Measurements from ENCODE around the gene ELN. TPM values are rescaled to one million over a fixed set of nuclear protein-coding genes. Genes with fewer than 3 reads are reported as not detected.
A peak's percentile ranks its signal among the peaks of the same experiment; 100 is the strongest.

The ELN gene
- total and polyA plus RNA-seq, 2 experiments from 2014 or later, result 37.7 to 58.1 TPM

GRCh38 chr7:74071121-74071520 lies 43.1 kb downstream of the ELN start:
- no peak for TF ChIP-seq EZH2 (IDR thresholded peaks at IDR 0.05; ENCODE audit: borderline replicate concordance)
- TF ChIP-seq CTCF (IDR thresholded peaks at IDR 0.05; ENCODE audit: poor library complexity), result no peak
- TF ChIP-seq EZH2phosphoT487 (IDR thresholded peaks at IDR 0.05; ENCODE audit: low read depth, severe bottlenecking, unreplicated experiment), result no peak
- no peaks in the 10 kb centered on the region for H3K79me2 ChIP-seq
- no peaks in the 10 kb centered on the region for H4K20me1 ChIP-seq (ENCODE audit: insufficient read depth, poor library complexity, severe bottlenecking)
- no peaks in the 10 kb centered on the region for H3K27me3 ChIP-seq
- H2AFZ ChIP-seq, result no peak overlapping the region
- H3K4me1 ChIP-seq (ENCODE audit: insufficient read depth), result no peaks in the 10 kb centered on the region
- H3K27ac ChIP-seq, result no peak overlapping the region
- H3K9me3 ChIP-seq (ENCODE audit: low read depth), result no peaks in the 10 kb centered on the region
- H3K9me2 ChIP-seq (replicated peaks; ENCODE audit: insufficient read depth), result no peaks in the 10 kb centered on the region
- no peaks in the 10 kb centered on the region for H3K36me3 ChIP-seq (replicated peaks; ENCODE audit: insufficient read depth, low read depth)
- 95% methylated on average over 3 of the region's 3 CpGs for WGBS (ENCODE audit: low lambda C conversion rate, missing lambda C conversion rate)
- no peak overlapping the region for H3K4me3 ChIP-seq
- H3K4me2 ChIP-seq, result no peak overlapping the region
- DNase-seq (ENCODE audit: low spot score), result no peak

- 97% methylated on average over 1 of the region's 1 CpG for WGBS (ENCODE audit: low lambda C conversion rate, missing lambda C conversion rate)
- Histone ChIP-seq H2AFZ (no peak overlapping the region), H3K9me2 (replicated peaks; ENCODE audit: insufficient read depth) (no peaks in the 10 kb centered on the region), H3K79me2 (no peaks in the 10 kb centered on the region), H3K4me1 (ENCODE audit: insufficient read depth) (peaks cover 3% of the 10 kb centered on the region), H3K4me3 (no peak overlapping the region), H3K4me2 (no peak overlapping the region), H3K27me3 (no peaks in the 10 kb centered on the region), H3K9me3 (ENCODE audit: low read depth) (no peaks in the 10 kb centered on the region), H3K36me3 (replicated peaks; ENCODE audit: insufficient read depth, low read depth) (no peaks in the 10 kb centered on the region), H3K27ac (no peak overlapping the region), H4K20me1 (ENCODE audit: insufficient read depth, poor library complexity, severe bottlenecking) (no peaks in the 10 kb centered on the region)
- TF ChIP-seq CTCF (IDR thresholded peaks at IDR 0.05; ENCODE audit: poor library complexity), result no peak
- no peak for TF ChIP-seq EZH2phosphoT487 (IDR thresholded peaks at IDR 0.05; ENCODE audit: low read depth, severe bottlenecking, unreplicated experiment)
- no peak for TF ChIP-seq EZH2 (IDR thresholded peaks at IDR 0.05; ENCODE audit: borderline replicate concordance)
- no peak for DNase-seq (ENCODE audit: low spot score)
These were observed 46.8 kb downstream of the ELN start for GRCh38 chr7:74074770-74075169.

- H3K9me2 ChIP-seq (replicated peaks; ENCODE audit: insufficient read depth), result no peaks in the 10 kb centered on the region
- peak overlapping the region; percentile 56 for H3K27ac ChIP-seq
- no peaks in the 10 kb centered on the region for H3K9me3 ChIP-seq (ENCODE audit: low read depth)
- no peak overlapping the region for H2AFZ ChIP-seq
- 91% methylated on average over 2 of the region's 2 CpGs for WGBS (ENCODE audit: low lambda C conversion rate, missing lambda C conversion rate)
- H3K27me3 ChIP-seq, result no peaks in the 10 kb centered on the region
- H3K36me3 ChIP-seq (replicated peaks; ENCODE audit: insufficient read depth, low read depth), result no peaks in the 10 kb centered on the region
- H4K20me1 ChIP-seq (ENCODE audit: insufficient read depth, poor library complexity, severe bottlenecking), result no peaks in the 10 kb centered on the region
- no peak for DNase-seq (ENCODE audit: low spot score)
- no peak for TF ChIP-seq CTCF (IDR thresholded peaks at IDR 0.05; ENCODE audit: poor library complexity)
- no peak for TF ChIP-seq EZH2 (IDR thresholded peaks at IDR 0.05; ENCODE audit: borderline replicate concordance)
- TF ChIP-seq EZH2phosphoT487 (IDR thresholded peaks at IDR 0.05; ENCODE audit: low read depth, severe bottlenecking, unreplicated experiment), result no peak
- no peaks in the 10 kb centered on the region for H3K79me2 ChIP-seq
- H3K4me3 ChIP-seq, result no peak overlapping the region
- H3K4me2 ChIP-seq, result no peak overlapping the region
- H3K4me1 ChIP-seq (ENCODE audit: insufficient read depth), result peaks cover 9% of the 10 kb centered on the region
These were observed 50.5 kb downstream of the ELN start for GRCh38 chr7:74078461-74078860.

GRCh38 chr7:74082770-74083116 lies 54.8 kb downstream of the ELN start:
- no peaks in the 10 kb centered on the region for H3K27me3 ChIP-seq
- H3K36me3 ChIP-seq (replicated peaks; ENCODE audit: insufficient read depth, low read depth), result no peaks in the 10 kb centered on the region
- TF ChIP-seq EZH2 (IDR thresholded peaks at IDR 0.05; ENCODE audit: borderline replicate concordance), result no peak
- no peak for TF ChIP-seq EZH2phosphoT487 (IDR thresholded peaks at IDR 0.05; ENCODE audit: low read depth, severe bottlenecking, unreplicated experiment)
- no peak for TF ChIP-seq CTCF (IDR thresholded peaks at IDR 0.05; ENCODE audit: poor library complexity)
- H3K27ac ChIP-seq, result peak overlapping the region; percentile 86
- H3K4me1 ChIP-seq (ENCODE audit: insufficient read depth), result peaks cover 17% of the 10 kb centered on the region
- peak overlapping the region; percentile 78 for H3K4me2 ChIP-seq
- H4K20me1 ChIP-seq (ENCODE audit: insufficient read depth, poor library complexity, severe bottlenecking), result no peaks in the 10 kb centered on the region
- no peak for DNase-seq (ENCODE audit: low spot score)
- peaks cover 15% of the 10 kb centered on the region for H3K79me2 ChIP-seq
- no peaks in the 10 kb centered on the region for H3K9me2 ChIP-seq (replicated peaks; ENCODE audit: insufficient read depth)
- no peaks in the 10 kb centered on the region for H3K9me3 ChIP-seq (ENCODE audit: low read depth)
- WGBS (ENCODE audit: low lambda C conversion rate, missing lambda C conversion rate), result 95% methylated on average over 9 of the region's 9 CpGs
- no peak overlapping the region for H3K4me3 ChIP-seq
- no peak overlapping the region for H2AFZ ChIP-seq

Measured in hepatocyte (in vitro differentiated cells).